SK-N-SH (cell line): Measurements from ENCODE around the gene RTN4RL1.

Source experiments
- CTCF ChIP-seq: fragments of 200-600 bp; sonication (generic); IDR thresholded peaks from 2 replicates; pipeline ENCODE4 v1.6.1; 2017; ENCODE audit warnings: antibody characterized with exemption, mild to moderate bottlenecking, moderate library complexity
- FOXM1 ChIP-seq: IDR thresholded peaks from 2 replicates; pipeline ENCODE4 v1.4.0; 2012; ENCODE audit warnings: low read depth, mild to moderate bottlenecking
- GATA2 ChIP-seq: sonication (generic); formaldehyde crosslinking; IDR thresholded peaks from 2 replicates; pipeline ENCODE4 v1.5.0; 2020; ENCODE audit warnings: mild to moderate bottlenecking, missing genetic modification reagents
- MAX ChIP-seq: IDR thresholded peaks from 2 replicates; pipeline ENCODE4 v1.4.0; 2012; ENCODE audit warnings: low read depth
- TCF12 ChIP-seq: IDR thresholded peaks from 2 replicates; pipeline ENCODE4 v1.4.0; 2012
- YY1 ChIP-seq: IDR thresholded peaks from 2 replicates; pipeline ENCODE4 v1.4.0; 2012; ENCODE audit warnings: low read depth, mild to moderate bottlenecking

GRCh38 chr17:2048805-2049204, 23.7 kb upstream of the RTN4RL1 start:
- TF ChIP-seq CTCF (no peak), GATA2 (CRISPR knock-in tag) (no peak), YY1 (no peak), MAX (no peak), TCF12 (no peak), FOXM1 (no peak)
